GM12872 (cell line): ENCODE results near the gene LASP1NB.

Source experiments
- CTCF ChIP-seq: IDR thresholded peaks from 3 replicates; pipeline ENCODE4 v1.5.1; 2011; ENCODE audit warnings: low read depth, mild to moderate bottlenecking, low read length, moderate library complexity; ENCODE audit not compliant: insufficient read depth

LASP1NB gene

GRCh38 chr17:38892083-38892482 lies 33.3 kb upstream of the LASP1NB start:
- no peak for TF ChIP-seq CTCF

GRCh38 chr17:38892620-38893019 lies 32.8 kb upstream of the LASP1NB start:
- no peak for TF ChIP-seq CTCF

GRCh38 chr17:38893113-38893512 lies 32.3 kb upstream of the LASP1NB start:
- no peak for TF ChIP-seq CTCF

- no peak for TF ChIP-seq CTCF
These were observed 31.8 kb upstream of the LASP1NB start for GRCh38 chr17:38893607-38894006.

GRCh38 chr17:38894276-38894675 lies 31.1 kb upstream of the LASP1NB start:
- no peak for TF ChIP-seq CTCF

- TF ChIP-seq CTCF, result no peak
These were observed 29.0 kb upstream of the LASP1NB start for GRCh38 chr17:38896346-38896954.

GRCh38 chr17:38897176-38897575 lies 28.2 kb upstream of the LASP1NB start:
- TF ChIP-seq CTCF, result no peak
